Measurements from ENCODE around the gene PRMT3.
"Not testable (repeated sequence)": the region's sequence is repeated elsewhere in the genome, so short reads cannot be mapped to it uniquely, and the experiment has no call there.

The PRMT3 gene

GRCh38 chr11:20373568-20374209 is 13.8 kb upstream of the PRMT3 start:
- DNase-seq (ENCODE audit: low read depth in 3 of 3, low spot score in 1 of 3) = no peak

GRCh38 chr11:20374741-20375300 is 12.7 kb upstream of the PRMT3 start:
- no peak for DNase-seq (ENCODE audit: low read depth in 3 of 3, low spot score in 1 of 3)

- no peak for DNase-seq (ENCODE audit: low read depth in 3 of 3, low spot score in 1 of 3)
These were observed 11.3 kb upstream of the PRMT3 start for GRCh38 chr11:20376162-20376730.

GRCh38 chr11:20385996-20386395 is 1.5 kb upstream of the PRMT3 start:
- DNase-seq (ENCODE audit: low read depth in 3 of 3, low spot score in 1 of 3) = not testable (repeated sequence)

- DNase-seq (ENCODE audit: low read depth in 3 of 3, low spot score in 1 of 3) = no peak
These were observed 860 bp downstream of the PRMT3 start for GRCh38 chr11:20388096-20389055.

GRCh38 chr11:20397281-20397680 is 9.8 kb downstream of the PRMT3 start:
- no peak for DNase-seq (ENCODE audit: low read depth in 3 of 3, low spot score in 1 of 3)

- no peak for DNase-seq (ENCODE audit: low read depth in 3 of 3, low spot score in 1 of 3)
These were observed 12.0 kb downstream of the PRMT3 start for GRCh38 chr11:20399498-20399897.

GRCh38 chr11:20403059-20403458 is 15.5 kb downstream of the PRMT3 start:
- no peak for DNase-seq (ENCODE audit: low read depth in 3 of 3, low spot score in 1 of 3)

GRCh38 chr11:20406484-20406883 is 19.0 kb downstream of the PRMT3 start:
- DNase-seq (ENCODE audit: low read depth in 3 of 3, low spot score in 1 of 3) = no peak

- no peak for DNase-seq (ENCODE audit: low read depth in 3 of 3, low spot score in 1 of 3)
These were observed 19.8 kb downstream of the PRMT3 start for GRCh38 chr11:20407344-20407743.

- no peak for DNase-seq (ENCODE audit: low read depth in 3 of 3, low spot score in 1 of 3)
These were observed 27.9 kb downstream of the PRMT3 start for GRCh38 chr11:20415432-20415831.

- DNase-seq (ENCODE audit: low read depth in 3 of 3, low spot score in 1 of 3) = no peak
These were observed 30.3 kb downstream of the PRMT3 start for GRCh38 chr11:20417771-20418170.

- DNase-seq (ENCODE audit: low read depth in 3 of 3, low spot score in 1 of 3) = no peak
These were observed 34.4 kb downstream of the PRMT3 start for GRCh38 chr11:20421946-20422345.

- no peak for DNase-seq (ENCODE audit: low read depth in 3 of 3, low spot score in 1 of 3)
These were observed 41.7 kb downstream of the PRMT3 start for GRCh38 chr11:20429216-20429615.

GRCh38 chr11:20438637-20439036 is 51.1 kb downstream of the PRMT3 start:
- no peak for DNase-seq (ENCODE audit: low read depth in 3 of 3, low spot score in 1 of 3)

- no peak for DNase-seq (ENCODE audit: low read depth in 3 of 3, low spot score in 1 of 3)
These were observed 56.1 kb downstream of the PRMT3 start for GRCh38 chr11:20443596-20443995.

GRCh38 chr11:20444535-20444934 is 57.0 kb downstream of the PRMT3 start:
- DNase-seq (ENCODE audit: low read depth in 3 of 3, low spot score in 1 of 3) = no peak

- DNase-seq (ENCODE audit: low read depth in 3 of 3, low spot score in 1 of 3) = no peak
These were observed 61.3 kb downstream of the PRMT3 start for GRCh38 chr11:20448834-20449233.

GRCh38 chr11:20450829-20451228 is 63.3 kb downstream of the PRMT3 start:
- DNase-seq (ENCODE audit: low read depth in 3 of 3, low spot score in 1 of 3) = no peak

GRCh38 chr11:20451568-20451967 is 64.1 kb downstream of the PRMT3 start:
- DNase-seq (ENCODE audit: low read depth in 3 of 3, low spot score in 1 of 3) = no peak

- no peak for DNase-seq (ENCODE audit: low read depth in 3 of 3, low spot score in 1 of 3)
These were observed 65.1 kb downstream of the PRMT3 start for GRCh38 chr11:20452585-20452984.
